CD1c-positive myeloid dendritic cell (primary cell): Measurements from ENCODE around the gene THSD4.
"Not testable (repeated sequence)": the region's sequence is repeated elsewhere in the genome, so short reads cannot be mapped to it uniquely, and the experiment has no call there.

Source experiments
- DNase-seq: peaks from one replicate; pipeline ENCODE4 v3.0.0-alpha.2; 2016; ENCODE audit errors: extremely low spot score

Gene THSD4

DNA sequence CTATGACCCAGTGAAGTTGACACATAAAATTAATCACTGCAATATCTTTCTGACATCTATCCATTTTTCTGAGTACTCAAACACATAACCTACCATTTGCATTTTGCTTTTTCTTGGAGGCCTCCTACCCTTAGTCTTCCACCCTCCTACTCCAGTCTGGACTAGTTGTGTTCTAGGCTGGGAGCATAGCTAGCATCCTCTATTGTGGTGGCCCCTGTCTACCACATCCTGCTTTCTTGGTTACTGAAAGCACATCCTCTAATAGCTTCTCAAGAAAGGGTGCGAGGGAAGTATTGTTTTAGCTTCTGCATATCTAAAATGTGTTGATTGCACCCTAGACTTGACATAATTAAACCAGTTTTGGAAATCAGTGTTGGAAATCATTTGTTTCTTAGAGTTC is 176.5 kb downstream of the THSD4 start:
- no peak for DNase-seq

DNA sequence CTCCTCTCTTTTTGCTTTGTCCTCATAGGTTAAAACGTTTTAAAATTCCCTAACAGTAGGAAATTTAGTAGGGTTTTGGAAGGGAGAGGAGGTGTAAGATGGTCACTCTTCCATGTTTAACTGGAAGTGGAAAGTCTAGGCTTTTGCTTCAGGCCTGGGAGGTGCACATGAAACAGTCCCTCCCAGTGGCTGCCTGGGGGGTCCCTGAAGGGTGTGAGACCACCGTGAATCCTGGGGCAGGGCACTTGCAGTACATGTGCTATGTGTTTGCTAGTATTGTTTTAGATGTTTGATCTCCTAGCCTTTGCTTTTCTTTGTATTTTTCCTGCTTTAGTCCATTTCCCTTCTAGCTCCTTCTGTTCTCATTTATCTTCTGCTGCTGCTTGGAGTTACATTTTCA is 178.5 kb downstream of the THSD4 start:
- DNase-seq: no peak

DNA sequence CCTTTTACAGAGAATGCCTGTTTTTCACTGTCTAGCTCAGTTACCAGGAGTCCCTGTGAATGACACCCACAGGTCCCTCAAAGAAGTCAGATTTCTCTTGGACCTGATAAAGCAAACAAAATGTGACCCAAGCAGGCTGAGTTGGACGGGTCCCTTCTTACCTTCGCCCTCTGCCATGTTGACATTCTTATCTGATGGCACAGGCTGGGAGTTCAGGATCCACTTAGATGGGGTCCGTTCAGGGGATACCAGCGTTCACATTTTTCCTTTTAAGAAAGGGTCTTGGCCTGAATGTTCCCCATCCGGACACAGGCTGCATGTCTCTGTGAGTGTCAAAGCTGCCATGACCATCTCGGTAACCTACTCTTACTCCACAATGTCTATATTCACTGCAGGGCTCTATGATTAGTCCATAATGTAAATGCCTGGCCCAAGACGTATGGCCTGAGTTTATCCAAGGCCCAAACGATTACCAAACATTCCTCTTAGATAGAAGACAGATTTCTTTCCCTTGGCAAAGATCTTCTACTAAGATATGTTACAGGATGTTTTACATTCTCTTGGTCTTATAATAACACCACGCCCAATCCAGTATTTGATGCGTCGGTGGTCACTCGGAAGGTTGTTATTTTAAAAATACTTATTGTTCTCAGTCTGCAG is 179.1 kb downstream of the THSD4 start:
- no peak for DNase-seq

DNA sequence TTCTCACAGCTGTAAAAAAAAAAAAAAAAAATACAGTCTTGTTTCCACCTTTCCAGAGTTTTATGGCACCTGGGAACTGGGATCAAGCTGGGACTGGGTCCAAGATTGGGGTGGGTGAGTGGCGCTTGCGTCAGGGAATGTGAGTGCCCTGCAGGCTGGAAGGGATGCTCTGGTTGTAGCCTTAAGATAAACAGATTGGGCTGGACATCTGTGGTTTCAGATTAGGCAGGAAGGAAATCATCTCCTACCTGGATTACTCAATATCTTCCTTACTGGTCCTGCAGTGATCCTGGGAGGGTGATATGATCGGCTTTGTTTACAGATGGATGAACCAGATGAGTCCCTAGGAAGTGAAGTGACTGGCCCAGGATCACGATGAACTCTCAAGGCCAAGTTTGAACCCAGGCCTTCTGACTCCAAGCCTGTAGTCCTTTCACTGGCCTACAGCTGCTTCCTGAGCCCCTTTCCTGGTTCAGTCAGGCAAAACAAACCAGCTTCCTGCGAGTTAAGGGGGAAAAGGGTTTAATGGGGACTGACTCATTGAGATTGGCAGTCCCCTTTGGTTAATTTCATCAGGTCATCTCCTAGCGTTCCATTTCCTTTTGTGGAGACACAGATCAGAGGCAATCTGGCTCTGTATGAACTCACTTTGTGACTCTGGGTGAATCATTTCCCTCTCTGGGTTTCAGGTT is 179.8 kb downstream of the THSD4 start:
- peak; percentile 75 for DNase-seq

DNA sequence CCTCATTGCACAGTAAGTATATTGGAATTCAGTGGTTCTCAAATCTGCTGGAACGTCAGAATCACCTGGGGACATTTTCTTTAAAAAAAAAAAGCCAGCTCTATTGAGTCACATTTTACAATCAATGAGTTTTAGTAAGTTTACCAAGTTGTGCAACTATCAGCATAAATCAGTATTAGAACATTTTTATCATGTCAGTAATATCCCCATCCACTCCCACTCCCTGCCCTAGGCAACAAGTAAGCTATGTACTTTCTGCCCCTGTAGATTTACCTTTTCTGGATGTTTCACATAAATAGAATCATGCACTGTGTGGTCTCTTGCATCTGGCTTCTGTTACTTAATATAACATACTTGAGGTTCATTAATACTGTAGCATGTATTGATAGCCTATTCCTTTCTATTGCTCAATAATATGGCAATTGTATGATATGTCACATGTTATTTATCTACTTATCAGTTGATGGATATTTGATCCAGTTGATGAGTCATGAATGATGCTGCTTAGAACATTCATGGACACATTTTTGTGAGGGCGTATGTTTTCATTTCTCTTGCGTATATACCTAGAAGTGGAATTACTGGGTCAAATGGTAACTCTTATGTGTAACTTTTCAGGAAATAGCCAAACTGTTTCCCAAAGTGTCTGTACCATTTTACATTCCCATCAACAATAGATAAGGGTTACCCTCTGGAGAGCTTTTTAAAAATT is 180.5 kb downstream of the THSD4 start:
- DNase-seq: no peak

DNA sequence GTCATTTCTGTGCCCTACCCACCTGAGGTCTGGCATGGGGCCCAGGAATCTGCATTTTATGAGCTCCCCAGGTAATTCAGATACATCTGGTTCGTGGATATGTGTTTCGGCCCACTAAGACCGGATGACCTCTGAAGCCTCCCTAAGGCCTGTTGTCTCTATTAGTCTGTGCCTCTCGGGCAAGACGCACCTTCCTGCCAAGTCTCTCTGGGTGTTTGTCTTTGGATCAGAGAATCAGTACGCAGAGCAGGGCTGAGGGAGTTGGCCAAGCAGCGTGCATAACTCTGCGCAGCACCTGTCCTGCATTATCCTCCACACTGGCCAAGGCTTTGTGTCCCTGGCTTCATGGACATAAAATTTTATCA is 181.0 kb downstream of the THSD4 start:
- DNase-seq: no peak

DNA sequence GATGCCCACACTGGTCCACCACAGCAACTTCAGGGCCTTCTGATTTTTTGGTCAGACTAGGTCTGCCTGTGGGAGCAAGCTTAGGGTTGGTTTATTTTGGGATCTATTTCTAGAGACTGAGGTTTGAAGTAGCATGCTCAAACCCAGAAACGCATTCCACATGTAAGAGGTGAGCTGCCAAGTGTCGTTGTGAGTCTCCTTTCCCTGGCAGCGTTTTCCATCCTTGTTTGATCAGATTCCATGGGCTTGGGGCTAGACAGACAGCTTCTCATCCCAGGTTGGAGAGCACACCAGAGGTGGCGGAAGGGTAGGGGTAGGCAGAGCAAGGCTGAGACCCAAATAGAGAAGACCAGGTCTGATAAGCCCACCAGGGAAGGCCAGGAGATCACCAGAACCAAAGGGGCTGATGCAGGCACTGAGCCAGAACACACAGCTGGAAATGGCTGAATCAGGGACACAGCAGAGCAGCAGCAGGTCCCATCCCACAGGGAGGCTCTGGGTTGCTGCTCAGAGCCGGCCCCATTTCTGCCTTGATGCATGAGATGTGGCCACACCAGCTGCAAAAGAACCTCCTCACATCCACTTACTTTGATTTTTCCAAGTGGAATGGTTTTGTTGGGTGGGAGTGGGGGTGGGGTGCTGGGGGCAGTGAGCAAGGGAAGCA is 186.8 kb downstream of the THSD4 start:
- DNase-seq: no peak

DNA sequence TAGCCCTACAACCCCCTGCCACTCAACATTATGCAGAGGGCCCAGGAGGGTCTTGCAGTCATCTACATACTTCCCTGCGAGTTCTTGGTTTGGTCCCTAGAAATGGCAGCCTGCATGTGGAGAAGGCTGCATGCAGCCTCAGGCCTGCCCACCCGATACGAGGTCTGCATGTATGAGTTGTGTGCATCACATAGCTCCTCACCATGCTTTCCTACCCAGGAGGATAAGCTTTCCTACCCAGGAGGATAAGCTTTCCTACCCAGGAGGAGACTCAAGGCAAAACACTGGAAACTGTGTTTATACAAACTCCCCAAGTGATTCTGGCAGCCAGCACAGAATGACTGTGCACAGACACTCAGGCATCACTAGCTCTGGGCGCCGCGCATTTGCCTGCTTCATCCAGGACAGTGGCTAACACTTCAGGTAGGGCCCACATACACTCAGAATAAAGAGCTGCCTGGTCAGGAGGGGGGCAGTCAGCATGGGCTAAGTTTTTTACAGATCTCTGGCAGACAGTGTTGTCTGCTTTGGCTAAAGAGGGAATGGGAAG is 187.7 kb downstream of the THSD4 start:
- DNase-seq: no peak

DNA sequence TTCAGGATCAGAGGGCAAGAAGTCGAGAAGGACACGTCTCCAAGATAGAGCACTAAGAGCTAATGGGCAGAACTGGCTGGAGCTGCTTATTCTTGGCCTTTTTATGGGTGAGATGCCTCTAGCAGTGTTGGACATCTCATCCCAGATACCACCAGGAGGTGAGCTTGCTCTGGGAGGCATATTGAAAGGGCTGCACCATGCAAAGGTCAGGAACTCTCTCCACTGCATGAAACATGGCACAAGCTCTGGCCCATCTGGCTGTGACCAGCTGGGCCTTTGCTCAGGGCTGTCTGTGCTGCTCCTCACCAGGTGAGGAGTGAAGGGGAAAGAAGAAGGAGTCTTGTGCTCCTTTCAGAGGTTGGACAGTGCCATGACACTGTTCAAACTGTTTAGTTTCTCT is 188.7 kb downstream of the THSD4 start:
- DNase-seq: no peak

DNA sequence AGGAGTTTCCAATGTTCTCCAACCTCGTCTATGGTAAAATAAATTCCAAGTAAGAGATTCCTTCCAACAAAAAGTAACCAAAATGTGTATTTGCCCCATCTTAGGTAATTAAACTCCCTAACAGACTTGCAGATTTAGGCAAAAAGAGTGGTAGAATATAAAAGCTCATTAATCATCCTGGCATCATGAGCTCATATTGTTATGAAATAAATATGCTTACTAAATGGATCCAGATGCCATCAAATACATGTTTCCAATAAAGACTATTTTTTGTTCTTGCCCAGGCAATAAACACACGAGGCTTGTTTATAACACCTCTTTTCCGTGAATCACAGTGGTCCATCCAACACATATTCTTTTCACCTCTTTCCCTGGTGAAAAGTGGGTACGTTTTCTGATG is 189.4 kb downstream of the THSD4 start:
- DNase-seq: no peak

DNA sequence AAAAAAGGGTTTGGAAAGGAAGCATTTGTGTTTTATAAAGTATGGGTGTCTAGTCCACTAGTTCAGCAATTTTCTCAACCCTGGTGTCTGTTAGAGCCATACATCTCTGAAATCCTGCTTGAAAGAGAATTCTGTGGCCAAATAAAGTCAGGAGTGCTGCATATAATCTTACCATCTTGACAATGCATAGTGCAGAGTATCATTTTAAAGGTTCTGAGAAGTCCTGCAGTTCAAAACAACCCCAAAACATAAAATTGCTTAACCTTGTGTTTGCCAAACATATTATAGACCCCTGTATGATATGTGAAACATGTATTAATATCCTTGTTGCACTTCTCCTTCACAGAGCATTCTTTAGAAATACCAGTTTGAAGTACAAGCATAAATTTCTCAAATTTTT is 191.3 kb downstream of the THSD4 start:
- DNase-seq: no peak

DNA sequence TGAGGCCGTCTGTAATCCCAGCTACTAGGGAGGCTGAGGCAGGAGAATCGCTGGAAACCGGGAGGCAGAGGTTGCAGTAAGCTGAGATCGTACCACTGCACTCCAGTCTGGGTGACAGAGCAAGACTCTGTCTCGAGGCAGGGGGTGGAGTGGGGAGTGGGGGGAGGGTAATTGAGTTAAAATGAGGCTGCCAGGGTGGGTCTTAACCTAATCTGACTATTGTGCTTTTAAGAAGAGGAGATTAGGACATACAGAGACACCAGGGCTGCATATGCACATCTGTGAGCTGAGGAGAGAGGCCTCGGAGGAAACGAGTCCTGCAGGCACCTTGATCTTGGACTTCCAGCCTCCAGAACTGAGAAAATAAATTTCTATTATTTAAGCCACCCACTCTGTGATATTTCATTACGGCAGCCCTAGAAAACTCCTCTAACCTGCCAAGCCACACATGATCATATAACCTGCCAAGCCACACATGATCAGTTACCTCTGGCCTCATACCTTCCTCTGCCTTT is 197.0 kb downstream of the THSD4 start:
- no peak for DNase-seq

DNA sequence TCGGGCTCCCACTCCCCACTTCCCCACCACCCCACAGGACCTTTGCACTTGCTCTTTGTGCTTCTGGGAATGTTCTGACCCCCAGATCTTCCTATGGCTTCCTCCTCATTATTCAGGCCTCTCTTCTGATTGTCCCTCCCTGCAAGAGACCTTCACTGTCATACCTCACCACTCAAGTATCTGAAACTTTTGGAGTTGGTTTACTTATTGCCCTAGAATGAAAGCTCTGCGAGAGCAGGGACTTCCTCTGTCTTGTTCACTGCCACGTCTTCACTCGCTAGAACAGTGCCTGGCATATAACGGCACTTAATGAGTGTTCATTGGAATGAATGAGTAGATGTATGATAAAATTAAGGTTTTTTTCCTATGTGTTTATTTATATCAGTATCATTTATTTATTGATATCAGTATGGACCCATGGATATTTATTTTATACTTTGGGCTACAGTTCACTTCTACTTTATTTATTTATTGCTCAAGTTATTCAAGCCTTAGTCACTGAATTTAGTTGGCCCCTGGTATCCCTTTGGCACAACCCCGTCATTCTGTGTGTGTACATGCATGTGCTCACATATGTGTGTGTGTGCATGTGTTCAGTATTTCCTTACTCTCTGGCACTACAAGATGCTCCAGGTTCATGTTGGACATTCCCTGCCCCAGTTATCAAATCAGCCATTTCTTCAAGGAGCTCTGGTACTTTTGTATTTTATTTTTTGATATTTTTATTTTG is 197.6 kb downstream of the THSD4 start:
- DNase-seq: no peak

DNA sequence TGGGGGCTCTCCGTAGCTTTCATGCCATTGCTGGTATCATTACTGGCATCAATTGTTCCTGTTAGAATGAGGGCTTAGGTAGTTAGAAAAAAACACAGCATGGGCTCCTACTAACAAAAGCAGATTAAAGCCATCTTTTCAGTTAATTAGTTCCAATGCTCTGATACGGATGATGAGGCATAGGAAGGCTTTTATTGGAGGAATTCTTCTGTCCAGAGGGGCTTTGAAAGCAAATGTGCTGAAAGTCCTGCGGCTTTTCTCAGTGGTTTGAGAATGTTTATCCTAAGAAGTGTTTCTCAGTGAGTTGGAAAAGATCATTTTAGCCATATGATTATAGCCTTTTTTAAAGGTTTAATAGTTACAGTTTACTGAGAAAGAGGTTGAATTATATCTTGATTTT is 198.5 kb downstream of the THSD4 start:
- DNase-seq: no peak

DNA sequence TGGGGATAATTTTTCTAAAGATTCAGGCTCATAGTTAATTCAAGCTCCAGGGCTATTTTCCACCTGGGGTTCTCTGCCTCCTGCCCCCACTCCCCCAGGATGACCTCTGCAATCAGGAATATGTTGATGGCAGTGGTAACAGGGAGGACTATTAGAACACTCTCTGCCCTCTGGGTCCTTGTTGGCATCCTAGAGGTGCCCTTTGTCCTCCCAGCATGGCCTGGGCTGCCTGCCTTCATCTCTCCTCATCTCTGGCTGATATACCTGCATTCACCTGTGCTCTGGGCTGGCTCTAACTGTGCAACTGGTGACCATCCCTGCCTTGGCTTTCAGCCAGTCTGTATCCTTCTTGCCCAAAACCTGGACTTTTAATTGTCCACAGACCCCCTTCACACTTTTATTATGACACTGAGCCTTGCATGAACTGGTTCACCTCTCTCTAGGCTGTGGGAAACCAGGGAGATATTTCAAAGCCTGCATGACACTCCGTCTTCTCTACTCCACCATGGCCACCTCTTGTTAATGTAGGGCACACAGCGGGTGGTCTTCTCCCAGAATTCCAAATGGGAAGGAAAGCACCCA is 199.8 kb downstream of the THSD4 start:
- DNase-seq: no peak

DNA sequence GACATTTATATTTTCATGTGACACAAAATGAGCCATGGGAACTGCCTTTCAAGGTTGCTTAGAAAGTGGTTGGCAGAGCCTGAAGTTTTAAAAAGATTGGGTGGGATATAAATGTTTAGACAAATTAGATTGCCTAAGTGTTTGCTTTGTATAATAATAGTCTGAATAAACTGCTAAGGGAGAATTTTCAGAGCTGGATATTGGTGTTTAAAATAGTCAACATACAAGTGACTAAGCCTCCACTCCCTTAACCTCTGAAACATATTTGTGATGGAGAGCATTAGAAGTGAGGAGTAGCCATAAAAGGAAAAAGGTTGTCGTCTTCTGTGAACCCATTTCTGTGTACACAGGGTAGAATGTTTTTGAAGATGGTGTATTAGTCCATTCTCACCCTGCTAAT is 201.6 kb downstream of the THSD4 start:
- no peak for DNase-seq

DNA sequence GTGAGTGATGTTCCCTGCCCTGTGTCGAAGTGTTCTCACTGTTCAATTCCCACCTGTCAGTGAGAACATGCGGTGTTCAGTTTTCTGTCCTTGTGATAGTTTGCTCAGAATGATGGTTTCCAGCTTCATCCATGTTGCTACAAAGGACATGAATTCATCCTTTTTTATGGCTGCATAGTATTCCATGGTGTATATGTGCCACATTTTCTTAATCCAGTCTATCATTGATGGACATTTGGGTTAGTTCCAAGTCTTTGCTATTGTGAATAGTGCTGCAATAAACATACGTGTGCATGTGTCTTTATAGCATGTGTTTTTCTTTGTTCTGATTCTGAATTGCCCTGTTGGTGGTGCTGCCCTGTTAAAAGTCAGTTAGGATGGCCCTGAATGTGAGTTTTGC is 204.2 kb downstream of the THSD4 start:
- not testable (repeated sequence) for DNase-seq

DNA sequence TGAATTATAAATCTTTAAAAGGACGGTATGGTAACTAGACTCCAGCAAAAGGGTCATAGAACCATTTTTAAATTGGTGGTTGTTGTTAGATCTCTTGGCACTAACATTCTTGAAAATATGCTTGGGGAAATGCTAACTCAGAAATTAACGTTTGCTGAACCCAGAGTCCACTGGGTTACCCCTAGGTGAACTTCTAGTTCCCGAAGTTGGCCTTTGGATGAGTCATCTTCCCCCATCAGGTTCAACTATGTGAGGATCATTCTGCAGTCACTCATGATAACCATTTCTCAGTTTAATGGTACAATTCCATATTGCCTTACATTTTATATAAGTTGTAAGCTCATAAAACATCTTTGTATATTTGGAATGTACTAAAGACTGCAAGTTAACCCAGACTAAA is 204.7 kb downstream of the THSD4 start:
- DNase-seq: no peak

DNA sequence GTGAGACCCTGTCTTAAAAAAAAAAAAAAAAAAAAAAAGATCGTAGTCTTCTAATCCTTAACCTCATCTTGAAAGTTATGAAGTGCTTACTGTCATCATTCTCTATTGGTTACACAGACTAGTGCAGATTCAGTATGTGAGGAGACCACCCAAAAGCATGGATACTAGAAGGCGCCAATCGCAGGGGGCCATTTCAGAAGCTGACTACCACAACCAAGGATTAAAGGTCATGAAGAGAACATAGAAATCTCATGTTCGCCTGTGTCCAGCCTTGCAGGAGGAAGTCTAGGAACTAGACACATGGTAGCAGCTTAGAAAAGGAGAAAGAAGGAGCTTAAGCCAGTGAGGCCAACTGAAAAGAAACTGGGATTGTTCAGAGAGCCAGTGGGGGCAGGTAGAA is 207.8 kb downstream of the THSD4 start:
- no peak for DNase-seq

DNA sequence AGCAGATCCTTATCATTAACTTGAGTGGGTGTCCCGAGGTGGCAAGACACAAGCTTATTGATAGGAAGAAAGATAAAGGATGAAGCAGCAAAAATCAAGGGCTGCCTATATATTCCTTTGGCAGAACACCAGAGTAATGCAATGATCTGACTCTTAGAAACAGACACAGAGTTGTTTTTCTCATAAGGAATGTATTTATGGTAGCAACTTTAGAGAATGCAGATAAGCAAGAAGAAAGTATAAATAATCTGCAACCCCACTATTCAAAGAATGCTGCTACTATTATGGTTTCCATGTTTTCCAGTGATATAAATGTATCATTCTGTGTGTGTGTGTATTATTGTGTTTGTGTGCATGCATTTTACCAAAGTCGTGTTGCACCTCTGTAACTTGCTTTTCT is 208.3 kb downstream of the THSD4 start:
- DNase-seq: no peak

DNA sequence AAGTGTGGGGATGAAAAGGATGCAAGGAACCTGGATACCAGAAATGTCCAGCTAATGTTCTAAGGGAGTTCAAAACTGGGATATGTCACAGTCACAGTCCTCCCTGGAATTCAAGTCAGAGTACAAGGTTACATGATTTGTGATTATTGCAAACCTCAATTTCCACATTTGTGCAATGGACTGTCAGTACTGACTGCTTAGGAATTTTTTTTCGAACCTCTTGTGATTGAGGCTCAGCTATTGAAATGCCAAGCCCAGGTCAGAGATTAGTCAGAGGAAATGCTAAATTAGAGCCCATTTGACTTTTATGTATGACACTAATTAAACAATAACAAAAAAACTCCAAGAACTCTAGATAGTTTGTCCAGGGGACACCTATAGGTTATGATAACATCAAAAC is 210.2 kb downstream of the THSD4 start:
- no peak for DNase-seq
